ENCODE results near the gene TMEM45B.
"Not testable (repeated sequence)": the region's sequence is repeated elsewhere in the genome, so short reads cannot be mapped to it uniquely, and the experiment has no call there.

The TMEM45B gene

GRCh38 chr11:129865701-129866100 lies 50.1 kb downstream of the TMEM45B start:
- TF ChIP-seq, protein P1, sequence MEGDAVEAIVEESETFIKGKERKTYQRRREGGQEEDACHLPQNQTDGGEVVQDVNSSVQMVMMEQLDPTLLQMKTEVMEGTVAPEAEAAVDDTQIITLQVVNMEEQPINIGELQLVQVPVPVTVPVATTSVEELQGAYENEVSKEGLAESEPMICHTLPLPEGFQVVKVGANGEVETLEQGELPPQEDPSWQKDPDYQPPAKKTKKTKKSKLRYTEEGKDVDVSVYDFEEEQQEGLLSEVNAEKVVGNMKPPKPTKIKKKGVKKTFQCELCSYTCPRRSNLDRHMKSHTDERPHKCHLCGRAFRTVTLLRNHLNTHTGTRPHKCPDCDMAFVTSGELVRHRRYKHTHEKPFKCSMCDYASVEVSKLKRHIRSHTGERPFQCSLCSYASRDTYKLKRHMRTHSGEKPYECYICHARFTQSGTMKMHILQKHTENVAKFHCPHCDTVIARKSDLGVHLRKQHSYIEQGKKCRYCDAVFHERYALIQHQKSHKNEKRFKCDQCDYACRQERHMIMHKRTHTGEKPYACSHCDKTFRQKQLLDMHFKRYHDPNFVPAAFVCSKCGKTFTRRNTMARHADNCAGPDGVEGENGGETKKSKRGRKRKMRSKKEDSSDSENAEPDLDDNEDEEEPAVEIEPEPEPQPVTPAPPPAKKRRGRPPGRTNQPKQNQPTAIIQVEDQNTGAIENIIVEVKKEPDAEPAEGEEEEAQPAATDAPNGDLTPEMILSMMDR (IDR thresholded peaks at IDR 0.05; ENCODE audit: low read depth, low read length), result no peak
- Histone ChIP-seq H3K36me3 (peaks cover 71% of the 10 kb centered on the region), H3K4me3 (ENCODE audit: low read depth, low read length) (no peak overlapping the region), H3K27ac (no peak overlapping the region), H3K9me3 (ENCODE audit: severe bottlenecking) (no peaks in the 10 kb centered on the region), H3K27me3 (ENCODE audit: insufficient read depth, low read depth, severe bottlenecking) (no peaks in the 10 kb centered on the region)
- no peak for DNase-seq

DNA sequence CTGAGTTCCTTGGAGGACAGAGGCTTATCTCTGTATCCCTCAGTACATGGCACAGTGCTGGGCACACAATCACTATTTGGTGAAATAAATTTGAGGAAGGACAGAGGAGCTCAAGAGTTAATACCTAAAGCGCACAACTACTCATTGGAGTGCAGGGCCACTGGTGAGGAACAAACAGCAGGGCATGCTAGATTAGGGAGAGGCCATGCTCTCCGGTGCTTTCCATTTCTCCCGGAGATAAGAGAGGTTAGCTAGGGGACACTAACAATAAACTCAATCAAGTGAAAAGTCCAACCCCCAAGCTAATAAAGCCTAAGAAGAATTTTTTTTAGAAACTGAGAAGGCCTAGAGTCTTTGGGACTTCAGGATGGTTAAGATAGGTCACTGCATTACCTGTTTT lies 50.7 kb downstream of the TMEM45B start:
- Histone ChIP-seq H3K9me3 (ENCODE audit: severe bottlenecking) (no peaks in the 10 kb centered on the region), H3K36me3 (peaks cover 77% of the 10 kb centered on the region), H3K4me3 (ENCODE audit: low read depth, low read length) (no peak overlapping the region), H3K27ac (no peak overlapping the region), H3K27me3 (ENCODE audit: insufficient read depth, low read depth, severe bottlenecking) (no peaks in the 10 kb centered on the region)
- TF ChIP-seq, protein P1 (IDR thresholded peaks at IDR 0.05; ENCODE audit: low read depth, low read length), result no peak
- DNase-seq, result no peak

DNA sequence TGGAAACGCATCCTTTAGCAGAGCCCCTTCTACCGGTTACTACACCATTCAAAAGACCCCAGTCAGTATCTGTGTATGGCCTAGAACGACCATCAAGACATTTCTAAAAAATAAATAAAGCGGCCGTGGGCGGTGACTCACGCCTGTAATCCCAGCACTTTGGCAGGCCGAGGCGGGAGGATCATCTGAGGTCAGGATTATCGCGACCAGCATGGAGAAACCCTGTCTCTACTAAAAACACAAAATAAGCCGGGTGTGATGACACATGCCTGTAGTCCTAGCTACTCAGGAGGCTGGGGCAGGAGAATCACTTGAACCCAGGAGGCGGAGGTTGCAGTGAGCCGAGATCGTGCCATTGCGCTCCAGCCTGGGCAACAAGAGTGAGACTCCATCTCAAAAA lies 53.0 kb downstream of the TMEM45B start:
- not testable (repeated sequence) for H3K27ac ChIP-seq
- peaks cover 92% of the 10 kb centered on the region for H3K36me3 ChIP-seq

GRCh38 chr11:129871914-129872313 lies 56.3 kb downstream of the TMEM45B start:
- TF ChIP-seq, protein P1 (IDR thresholded peaks at IDR 0.05; ENCODE audit: low read depth, low read length), result no peak
- Histone ChIP-seq H3K4me3 (ENCODE audit: low read depth, low read length) (no peak overlapping the region), H3K27ac (no peak overlapping the region), H3K36me3 (peaks cover 88% of the 10 kb centered on the region), H3K9me3 (ENCODE audit: severe bottlenecking) (no peaks in the 10 kb centered on the region), H3K27me3 (ENCODE audit: insufficient read depth, low read depth, severe bottlenecking) (no peaks in the 10 kb centered on the region)
- DNase-seq, result no peak

More for the DNA sequence above, 53.0 kb downstream of the TMEM45B start:
- not testable (repeated sequence) for H3K4me3 ChIP-seq (ENCODE audit: low read depth, low read length); H3K27me3 ChIP-seq (ENCODE audit: insufficient read depth, low read depth, severe bottlenecking); H3K9me3 ChIP-seq (ENCODE audit: severe bottlenecking)
- DNase-seq, result peak; percentile 50

- H3K36me3 ChIP-seq, result peaks cover 93% of the 10 kb centered on the region
- H3K9me3 ChIP-seq (ENCODE audit: severe bottlenecking), result no peaks in the 10 kb centered on the region
- no peaks in the 10 kb centered on the region for H3K27me3 ChIP-seq (ENCODE audit: insufficient read depth, low read depth, severe bottlenecking)
- TF ChIP-seq, protein P1 (IDR thresholded peaks at IDR 0.05; ENCODE audit: low read depth, low read length), result no peak
- DNase-seq, result no peak
- no peak overlapping the region for H3K27ac ChIP-seq
- H3K4me3 ChIP-seq (ENCODE audit: low read depth, low read length), result no peak overlapping the region
Observed at GRCh38 chr11:129880311-129880710, 64.7 kb downstream of the TMEM45B start.

GRCh38 chr11:129881570-129882170 lies 66.0 kb downstream of the TMEM45B start:
- DNase-seq, result peak; percentile 41
- TF ChIP-seq, protein P1 (IDR thresholded peaks at IDR 0.05; ENCODE audit: low read depth, low read length), result peak; percentile 58
- no peaks in the 10 kb centered on the region for H3K27me3 ChIP-seq (ENCODE audit: insufficient read depth, low read depth, severe bottlenecking)
- no peak overlapping the region for H3K27ac ChIP-seq
- H3K9me3 ChIP-seq (ENCODE audit: severe bottlenecking), result no peaks in the 10 kb centered on the region
- H3K36me3 ChIP-seq, result peaks cover 95% of the 10 kb centered on the region
- H3K4me3 ChIP-seq (ENCODE audit: low read depth, low read length), result no peak overlapping the region

All from WERI-Rb-1 (cell line).